Measurements from ENCODE around the gene SLC9A4.

Gene SLC9A4

DNA sequence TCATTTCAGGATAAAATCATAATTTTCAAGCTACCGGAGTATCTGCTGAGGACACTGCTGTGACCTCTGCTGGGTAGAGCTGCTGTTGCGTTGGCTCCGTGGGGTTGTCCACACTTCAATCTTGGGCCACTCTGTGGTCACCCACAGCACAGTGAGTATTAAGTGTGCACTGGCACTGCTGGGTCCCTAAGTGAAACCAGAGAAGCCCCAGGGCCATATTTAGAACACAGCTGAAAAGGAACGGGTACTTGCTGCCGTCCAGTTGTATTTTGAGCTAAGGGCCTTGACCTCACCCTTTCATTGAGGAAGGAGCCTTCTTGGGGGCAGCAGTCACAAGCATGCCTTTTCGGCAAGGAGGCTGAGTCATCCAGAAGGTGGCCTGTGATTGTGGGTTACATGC is 10.1 kb downstream of the SLC9A4 start:
- ATAC-seq, result no peak
- TF ChIP-seq, protein P1, sequence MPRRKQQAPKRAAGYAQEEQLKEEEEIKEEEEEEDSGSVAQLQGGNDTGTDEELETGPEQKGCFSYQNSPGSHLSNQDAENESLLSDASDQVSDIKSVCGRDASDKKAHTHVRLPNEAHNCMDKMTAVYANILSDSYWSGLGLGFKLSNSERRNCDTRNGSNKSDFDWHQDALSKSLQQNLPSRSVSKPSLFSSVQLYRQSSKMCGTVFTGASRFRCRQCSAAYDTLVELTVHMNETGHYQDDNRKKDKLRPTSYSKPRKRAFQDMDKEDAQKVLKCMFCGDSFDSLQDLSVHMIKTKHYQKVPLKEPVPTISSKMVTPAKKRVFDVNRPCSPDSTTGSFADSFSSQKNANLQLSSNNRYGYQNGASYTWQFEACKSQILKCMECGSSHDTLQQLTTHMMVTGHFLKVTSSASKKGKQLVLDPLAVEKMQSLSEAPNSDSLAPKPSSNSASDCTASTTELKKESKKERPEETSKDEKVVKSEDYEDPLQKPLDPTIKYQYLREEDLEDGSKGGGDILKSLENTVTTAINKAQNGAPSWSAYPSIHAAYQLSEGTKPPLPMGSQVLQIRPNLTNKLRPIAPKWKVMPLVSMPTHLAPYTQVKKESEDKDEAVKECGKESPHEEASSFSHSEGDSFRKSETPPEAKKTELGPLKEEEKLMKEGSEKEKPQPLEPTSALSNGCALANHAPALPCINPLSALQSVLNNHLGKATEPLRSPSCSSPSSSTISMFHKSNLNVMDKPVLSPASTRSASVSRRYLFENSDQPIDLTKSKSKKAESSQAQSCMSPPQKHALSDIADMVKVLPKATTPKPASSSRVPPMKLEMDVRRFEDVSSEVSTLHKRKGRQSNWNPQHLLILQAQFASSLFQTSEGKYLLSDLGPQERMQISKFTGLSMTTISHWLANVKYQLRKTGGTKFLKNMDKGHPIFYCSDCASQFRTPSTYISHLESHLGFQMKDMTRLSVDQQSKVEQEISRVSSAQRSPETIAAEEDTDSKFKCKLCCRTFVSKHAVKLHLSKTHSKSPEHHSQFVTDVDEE (CRISPR knock-in tag; IDR thresholded peaks at IDR 0.05), result no peak
- TF ChIP-seq TOX (CRISPR knock-in tag; IDR thresholded peaks at IDR 0.05; ENCODE audit: borderline replicate concordance) (no peak), RARB (CRISPR knock-in tag; IDR thresholded peaks at IDR 0.05) (no peak), OSR1 (CRISPR knock-in tag; IDR thresholded peaks at IDR 0.05) (no peak), ZFP3 (CRISPR knock-in tag; IDR thresholded peaks at IDR 0.05) (no peak), SNAI2 (CRISPR knock-in tag; IDR thresholded peaks at IDR 0.05) (no peak), ZNF70 (CRISPR knock-in tag; IDR thresholded peaks at IDR 0.05) (no peak), ARNTL (CRISPR knock-in tag; IDR thresholded peaks at IDR 0.05; ENCODE audit: borderline replicate concordance, low read depth) (no peak), CSDC2 (CRISPR knock-in tag; IDR thresholded peaks at IDR 0.05) (no peak)
- TF ChIP-seq, protein P2, sequence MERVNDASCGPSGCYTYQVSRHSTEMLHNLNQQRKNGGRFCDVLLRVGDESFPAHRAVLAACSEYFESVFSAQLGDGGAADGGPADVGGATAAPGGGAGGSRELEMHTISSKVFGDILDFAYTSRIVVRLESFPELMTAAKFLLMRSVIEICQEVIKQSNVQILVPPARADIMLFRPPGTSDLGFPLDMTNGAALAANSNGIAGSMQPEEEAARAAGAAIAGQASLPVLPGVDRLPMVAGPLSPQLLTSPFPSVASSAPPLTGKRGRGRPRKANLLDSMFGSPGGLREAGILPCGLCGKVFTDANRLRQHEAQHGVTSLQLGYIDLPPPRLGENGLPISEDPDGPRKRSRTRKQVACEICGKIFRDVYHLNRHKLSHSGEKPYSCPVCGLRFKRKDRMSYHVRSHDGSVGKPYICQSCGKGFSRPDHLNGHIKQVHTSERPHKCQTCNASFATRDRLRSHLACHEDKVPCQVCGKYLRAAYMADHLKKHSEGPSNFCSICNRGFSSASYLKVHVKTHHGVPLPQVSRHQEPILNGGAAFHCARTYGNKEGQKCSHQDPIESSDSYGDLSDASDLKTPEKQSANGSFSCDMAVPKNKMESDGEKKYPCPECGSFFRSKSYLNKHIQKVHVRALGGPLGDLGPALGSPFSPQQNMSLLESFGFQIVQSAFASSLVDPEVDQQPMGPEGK (CRISPR knock-in tag; IDR thresholded peaks at IDR 0.05; ENCODE audit: borderline replicate concordance), result no peak

- ATAC-seq, result no peak
- no peak for TF ChIP-seq BACH2 (CRISPR knock-in tag; IDR thresholded peaks at IDR 0.05; ENCODE audit: borderline replicate concordance)
- no peak for TF ChIP-seq ZNF8 (CRISPR knock-in tag; IDR thresholded peaks at IDR 0.05)
- no peak for TF ChIP-seq PPARA (CRISPR knock-in tag; IDR thresholded peaks at IDR 0.05; ENCODE audit: borderline replicate concordance)
- TF ChIP-seq ZFP30 (CRISPR knock-in tag; IDR thresholded peaks at IDR 0.05), result no peak
These were observed 11.5 kb downstream of the SLC9A4 start for GRCh38 chr2:102484310-102485061.

GRCh38 chr2:102485147-102485785 is 12.2 kb downstream of the SLC9A4 start:
- no peak for TF ChIP-seq CSDC2 (CRISPR knock-in tag; IDR thresholded peaks at IDR 0.05)
- TF ChIP-seq CSRNP3 (CRISPR knock-in tag; IDR thresholded peaks at IDR 0.05), result no peak
- no peak for TF ChIP-seq RARB (CRISPR knock-in tag; IDR thresholded peaks at IDR 0.05)
- TF ChIP-seq ZFP30 (CRISPR knock-in tag; IDR thresholded peaks at IDR 0.05), result no peak
- no peak for TF ChIP-seq ESRRG (CRISPR knock-in tag; IDR thresholded peaks at IDR 0.05)
- ATAC-seq, result peak; percentile 23; the same call in 2 of the 3 replicates

DNA sequence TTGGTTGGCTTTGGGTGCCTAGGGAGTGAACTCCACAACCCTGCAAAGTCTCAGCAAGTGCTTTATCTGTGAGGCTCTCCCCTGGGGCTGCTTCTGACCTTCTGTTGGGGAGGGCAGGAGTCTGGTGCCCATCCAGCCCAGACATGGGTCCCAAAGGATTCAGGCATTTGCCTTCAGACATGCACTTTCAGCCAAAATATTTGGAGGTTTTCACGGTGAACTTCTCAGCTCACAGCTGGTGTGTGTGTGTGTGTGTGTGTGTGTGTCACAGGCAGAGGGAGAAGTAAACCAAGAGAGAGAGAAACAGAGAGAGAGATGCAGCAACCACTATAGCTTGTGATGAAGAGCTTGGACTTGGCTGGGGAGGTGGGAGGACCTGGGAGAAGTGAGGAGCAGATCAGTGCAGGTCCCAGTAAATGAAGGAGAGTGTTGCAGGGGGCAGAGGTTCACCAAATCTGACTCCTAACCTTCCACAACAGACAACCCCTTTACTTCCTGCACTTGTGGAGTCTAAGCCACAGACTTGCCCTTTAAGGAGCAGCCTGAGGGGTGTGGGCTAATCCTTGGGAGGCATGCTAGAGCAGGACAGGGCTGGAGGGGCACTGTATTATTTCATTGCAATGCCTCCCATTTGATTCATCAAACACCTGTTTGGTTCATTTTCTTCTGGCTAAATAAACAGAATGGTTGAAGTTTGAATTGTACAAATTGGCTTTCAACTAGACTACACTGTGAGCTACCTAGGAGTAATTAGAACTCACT is 14.1 kb downstream of the SLC9A4 start:
- TF ChIP-seq, protein P2 (CRISPR knock-in tag; IDR thresholded peaks at IDR 0.05; ENCODE audit: borderline replicate concordance), result no peak
- TF ChIP-seq ZFP30 (CRISPR knock-in tag; IDR thresholded peaks at IDR 0.05), result no peak
- no peak for TF ChIP-seq ZC3H10 (CRISPR knock-in tag; IDR thresholded peaks at IDR 0.05)
- TF ChIP-seq ARNTL (CRISPR knock-in tag; IDR thresholded peaks at IDR 0.05; ENCODE audit: borderline replicate concordance, low read depth), result no peak
- TF ChIP-seq CREB5 (CRISPR knock-in tag; IDR thresholded peaks at IDR 0.05; ENCODE audit: low read depth), result no peak
- no peak for TF ChIP-seq CSRNP3 (CRISPR knock-in tag; IDR thresholded peaks at IDR 0.05)
- no peak for TF ChIP-seq ZFP3 (CRISPR knock-in tag; IDR thresholded peaks at IDR 0.05)
- TF ChIP-seq PPARA (CRISPR knock-in tag; IDR thresholded peaks at IDR 0.05; ENCODE audit: borderline replicate concordance), result no peak
- no peak for TF ChIP-seq SNAI2 (CRISPR knock-in tag; IDR thresholded peaks at IDR 0.05)
- no peak for TF ChIP-seq ZNF70 (CRISPR knock-in tag; IDR thresholded peaks at IDR 0.05)
- no peak for TF ChIP-seq CSDC2 (CRISPR knock-in tag; IDR thresholded peaks at IDR 0.05)
- no peak for TF ChIP-seq BACH2 (CRISPR knock-in tag; IDR thresholded peaks at IDR 0.05; ENCODE audit: borderline replicate concordance)
- TF ChIP-seq, protein P3, sequence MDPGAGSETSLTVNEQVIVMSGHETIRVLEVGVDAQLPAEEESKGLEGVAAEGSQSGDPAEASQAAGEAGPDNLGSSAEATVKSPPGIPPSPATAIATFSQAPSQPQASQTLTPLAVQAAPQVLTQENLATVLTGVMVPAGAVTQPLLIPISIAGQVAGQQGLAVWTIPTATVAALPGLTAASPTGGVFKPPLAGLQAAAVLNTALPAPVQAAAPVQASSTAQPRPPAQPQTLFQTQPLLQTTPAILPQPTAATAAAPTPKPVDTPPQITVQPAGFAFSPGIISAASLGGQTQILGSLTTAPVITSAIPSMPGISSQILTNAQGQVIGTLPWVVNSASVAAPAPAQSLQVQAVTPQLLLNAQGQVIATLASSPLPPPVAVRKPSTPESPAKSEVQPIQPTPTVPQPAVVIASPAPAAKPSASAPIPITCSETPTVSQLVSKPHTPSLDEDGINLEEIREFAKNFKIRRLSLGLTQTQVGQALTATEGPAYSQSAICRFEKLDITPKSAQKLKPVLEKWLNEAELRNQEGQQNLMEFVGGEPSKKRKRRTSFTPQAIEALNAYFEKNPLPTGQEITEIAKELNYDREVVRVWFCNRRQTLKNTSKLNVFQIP (CRISPR knock-in tag; IDR thresholded peaks at IDR 0.05; ENCODE audit: borderline replicate concordance, low read depth), result no peak
- TF ChIP-seq TOX (CRISPR knock-in tag; IDR thresholded peaks at IDR 0.05; ENCODE audit: borderline replicate concordance), result no peak
- no peak for TF ChIP-seq ESRRG (CRISPR knock-in tag; IDR thresholded peaks at IDR 0.05)
- peak; percentile 30 for ATAC-seq
